ENCODE measurements around the gene RTKN. TPM values are rescaled to one million over a fixed set of nuclear protein-coding genes. Genes with fewer than 3 reads are reported as not detected.

Gene RTKN
- total and polyA plus RNA-seq, 9 of the 15 experiments (the other 6 are each of a cell fraction or from before 2014, with no cell fraction given) = 0.14 to 6.9 (median 3.6) TPM

DNA sequence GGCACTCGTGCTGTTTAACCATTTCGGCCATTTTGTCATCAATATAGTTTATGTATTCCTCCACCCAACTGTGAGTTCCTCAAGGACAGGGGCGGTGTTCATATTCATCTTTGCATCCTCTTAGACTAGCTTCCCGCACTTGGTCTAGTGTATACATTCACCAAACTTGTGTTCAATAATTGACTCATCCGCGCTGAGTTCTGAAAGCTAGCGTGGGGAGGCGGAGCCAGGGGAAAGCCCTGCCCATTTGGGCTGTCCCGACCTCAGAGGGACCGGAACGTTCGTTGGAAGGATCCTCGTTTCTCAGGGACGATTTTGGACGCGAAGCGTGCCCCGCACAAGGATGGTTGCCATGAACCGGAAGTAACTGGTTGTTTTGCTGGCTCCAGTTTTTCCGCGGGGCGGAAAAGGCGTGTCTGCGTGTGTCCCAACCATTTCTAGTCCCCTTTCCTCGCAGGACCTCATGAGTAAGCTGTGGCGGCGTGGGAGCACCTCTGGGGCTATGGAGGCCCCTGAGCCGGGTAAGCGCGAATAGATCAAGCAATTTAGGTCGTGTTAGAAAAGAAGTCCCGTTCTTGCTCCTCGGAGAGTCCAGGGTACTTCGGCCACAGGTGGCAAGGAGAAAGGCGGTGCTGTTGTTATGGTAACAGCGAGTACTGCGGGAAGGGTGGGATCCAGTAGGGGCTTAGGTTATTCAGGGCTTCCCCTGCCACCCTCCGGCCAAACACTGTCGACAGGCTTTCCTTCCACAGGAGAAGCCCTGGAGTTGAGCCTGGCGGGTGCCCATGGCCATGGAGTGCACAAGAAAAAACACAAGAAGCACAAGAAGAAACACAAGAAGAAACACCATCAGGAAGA, 13.1 kb upstream of the RTKN start, which contains the start of gene INO80B (continued):
- TF ChIP-seq, protein P1, sequence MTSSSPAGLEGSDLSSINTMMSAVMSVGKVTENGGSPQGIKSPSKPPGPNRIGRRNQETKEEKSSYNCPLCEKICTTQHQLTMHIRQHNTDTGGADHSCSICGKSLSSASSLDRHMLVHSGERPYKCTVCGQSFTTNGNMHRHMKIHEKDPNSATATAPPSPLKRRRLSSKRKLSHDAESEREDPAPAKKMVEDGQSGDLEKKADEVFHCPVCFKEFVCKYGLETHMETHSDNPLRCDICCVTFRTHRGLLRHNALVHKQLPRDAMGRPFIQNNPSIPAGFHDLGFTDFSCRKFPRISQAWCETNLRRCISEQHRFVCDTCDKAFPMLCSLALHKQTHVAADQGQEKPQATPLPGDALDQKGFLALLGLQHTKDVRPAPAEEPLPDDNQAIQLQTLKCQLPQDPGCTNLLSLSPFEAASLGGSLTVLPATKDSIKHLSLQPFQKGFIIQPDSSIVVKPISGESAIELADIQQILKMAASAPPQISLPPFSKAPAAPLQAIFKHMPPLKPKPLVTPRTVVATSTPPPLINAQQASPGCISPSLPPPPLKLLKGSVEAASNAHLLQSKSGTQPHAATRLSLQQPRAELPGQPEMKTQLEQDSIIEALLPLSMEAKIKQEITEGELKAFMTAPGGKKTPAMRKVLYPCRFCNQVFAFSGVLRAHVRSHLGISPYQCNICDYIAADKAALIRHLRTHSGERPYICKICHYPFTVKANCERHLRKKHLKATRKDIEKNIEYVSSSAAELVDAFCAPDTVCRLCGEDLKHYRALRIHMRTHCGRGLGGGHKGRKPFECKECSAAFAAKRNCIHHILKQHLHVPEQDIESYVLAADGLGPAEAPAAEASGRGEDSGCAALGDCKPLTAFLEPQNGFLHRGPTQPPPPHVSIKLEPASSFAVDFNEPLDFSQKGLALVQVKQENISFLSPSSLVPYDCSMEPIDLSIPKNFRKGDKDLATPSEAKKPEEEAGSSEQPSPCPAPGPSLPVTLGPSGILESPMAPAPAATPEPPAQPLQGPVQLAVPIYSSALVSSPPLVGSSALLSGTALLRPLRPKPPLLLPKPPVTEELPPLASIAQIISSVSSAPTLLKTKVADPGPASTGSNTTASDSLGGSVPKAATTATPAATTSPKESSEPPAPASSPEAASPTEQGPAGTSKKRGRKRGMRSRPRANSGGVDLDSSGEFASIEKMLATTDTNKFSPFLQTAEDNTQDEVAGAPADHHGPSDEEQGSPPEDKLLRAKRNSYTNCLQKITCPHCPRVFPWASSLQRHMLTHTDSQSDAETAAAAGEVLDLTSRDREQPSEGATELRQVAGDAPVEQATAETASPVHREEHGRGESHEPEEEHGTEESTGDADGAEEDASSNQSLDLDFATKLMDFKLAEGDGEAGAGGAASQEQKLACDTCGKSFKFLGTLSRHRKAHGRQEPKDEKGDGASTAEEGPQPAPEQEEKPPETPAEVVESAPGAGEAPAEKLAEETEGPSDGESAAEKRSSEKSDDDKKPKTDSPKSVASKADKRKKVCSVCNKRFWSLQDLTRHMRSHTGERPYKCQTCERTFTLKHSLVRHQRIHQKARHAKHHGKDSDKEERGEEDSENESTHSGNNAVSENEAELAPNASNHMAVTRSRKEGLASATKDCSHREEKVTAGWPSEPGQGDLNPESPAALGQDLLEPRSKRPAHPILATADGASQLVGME (CRISPR knock-in tag; IDR thresholded peaks at IDR 0.05) = 0 out of 2 replicates have a peak, but pooled peaks have one; percentile 26
- TF ChIP-seq ID3 (CRISPR knock-in tag; IDR thresholded peaks at IDR 0.05) = no peak
- TF ChIP-seq ID3 (tag; IDR thresholded peaks at IDR 0.05) = 0 out of 2 replicates have a peak, but pooled peaks have one; percentile 43
- no peak for TF ChIP-seq ZFP1 (CRISPR knock-in tag; IDR thresholded peaks at IDR 0.05)
- peak; percentile 88; the same call in 1 of the 2 replicates for TF ChIP-seq AFF4 (CRISPR knock-in tag; IDR thresholded peaks at IDR 0.05)
- TF ChIP-seq, protein P2, sequence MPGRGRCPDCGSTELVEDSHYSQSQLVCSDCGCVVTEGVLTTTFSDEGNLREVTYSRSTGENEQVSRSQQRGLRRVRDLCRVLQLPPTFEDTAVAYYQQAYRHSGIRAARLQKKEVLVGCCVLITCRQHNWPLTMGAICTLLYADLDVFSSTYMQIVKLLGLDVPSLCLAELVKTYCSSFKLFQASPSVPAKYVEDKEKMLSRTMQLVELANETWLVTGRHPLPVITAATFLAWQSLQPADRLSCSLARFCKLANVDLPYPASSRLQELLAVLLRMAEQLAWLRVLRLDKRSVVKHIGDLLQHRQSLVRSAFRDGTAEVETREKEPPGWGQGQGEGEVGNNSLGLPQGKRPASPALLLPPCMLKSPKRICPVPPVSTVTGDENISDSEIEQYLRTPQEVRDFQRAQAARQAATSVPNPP (IDR thresholded peaks at IDR 0.05; ENCODE audit: borderline replicate concordance, insufficient read depth, insufficient read length) = no peak
- TF ChIP-seq ZNF398 (CRISPR knock-in tag; IDR thresholded peaks at IDR 0.05) = no peak
- TF ChIP-seq ZNF165 (CRISPR knock-in tag; IDR thresholded peaks at IDR 0.05; ENCODE audit: borderline replicate concordance) = no peak
- no peak for TF ChIP-seq NFIX (CRISPR knock-in tag; IDR thresholded peaks at IDR 0.05; ENCODE audit: low read depth)
- TF ChIP-seq THRA (IDR thresholded peaks at IDR 0.05) = no peak
- TF ChIP-seq HLTF (IDR thresholded peaks at IDR 0.05) = no peak

Data from K562 (cell line).